ENCODE results near the gene RAPGEF5. TPM values are rescaled to one million over a fixed set of nuclear protein-coding genes. Genes with fewer than 3 reads are reported as not detected.
A peak's percentile ranks its signal among the peaks of the same experiment; 100 is the strongest.

The RAPGEF5 gene
- total and polyA plus RNA-seq, 2 donors (not counting 3 experiments of a cell fraction or from before 2014, with no cell fraction given) = 10.0 to 43.2 TPM

DNA sequence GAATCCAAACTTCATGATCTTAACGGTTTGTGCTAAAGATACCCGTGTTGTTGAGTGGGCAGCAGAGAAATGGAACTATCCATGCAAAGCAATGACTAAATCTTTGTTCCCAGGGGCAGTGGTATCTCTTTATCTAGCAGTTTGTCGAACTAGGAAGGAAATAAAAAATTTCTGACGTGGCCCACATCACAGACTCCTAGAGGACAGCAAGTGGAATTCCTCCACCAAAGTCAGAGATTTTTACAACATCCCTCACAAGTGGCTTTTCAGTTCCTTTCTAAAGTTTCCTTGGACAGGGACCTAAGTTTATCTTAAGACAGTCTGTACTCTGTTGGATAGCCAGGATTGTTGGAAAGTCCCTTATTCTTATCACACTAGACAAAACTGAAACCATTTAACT, 136.0 kb downstream of the RAPGEF5 start:
- intact Hi-C loops (cut with micrococcal nuclease) (loop anchor here (2.0 kb wide), 1 partner anchor 76 kb away; no protein-coding TSS in a partner anchor), dilution Hi-C loops (cut with MboI; ENCODE audit: extremely low pct_ligation_motif_present, low sequenced_read_pairs) (no loop called here)
- H2AFZ ChIP-seq (ENCODE audit: low read depth, low read length) = peak overlapping the region; percentile 7
- H3K36me3 ChIP-seq (ENCODE audit: control insufficient read depth in 2 of 2, extremely low read depth in 1 of 2, insufficient read depth in 2 of 2, low read length in 2 of 2) = no peaks in the 10 kb centered on the region
- peak overlapping the region; percentile 96 for H3K9ac ChIP-seq (replicated peaks; ENCODE audit: extremely low read depth, insufficient read depth, low read length)
- peak; percentile 38 for FAIRE-seq
- no peaks in the 10 kb centered on the region for H3K27me3 ChIP-seq (ENCODE audit: control insufficient read depth in 2 of 2, insufficient read depth in 2 of 2, low read length in 2 of 2)
- no peaks in the 10 kb centered on the region for H3K9me3 ChIP-seq (replicated peaks; ENCODE audit: control insufficient read depth, insufficient read depth, low read length)
- peak overlapping the region; percentile 98 for H3K27ac ChIP-seq (ENCODE audit: insufficient read depth, low read depth, low read length)
- H3K9me1 ChIP-seq (replicated peaks; ENCODE audit: control insufficient read depth, extremely low read depth, insufficient read depth, low read length) = no peaks in the 10 kb centered on the region
- no peak overlapping the region for H3K4me3 ChIP-seq (replicated peaks in 1 of 3; ENCODE audit: insufficient read depth in 1 of 3, low read depth in 1 of 3, low read length in 3 of 3)
- H3K4me2 ChIP-seq (ENCODE audit: insufficient read depth, low read length) = peak overlapping the region; percentile 99
- peak; percentile 87 for DNase-seq (ENCODE audit: low read depth, low spot score)
- ChIA-PET CTCF (interaction anchor here (1.5 kb wide), 1 partner anchor 111 kb away, joined by 7 read pairs; no protein-coding TSS in a partner anchor), POLR2A (no interaction called here)
- H3K4me1 ChIP-seq (ENCODE audit: control insufficient read depth, extremely low read depth, insufficient read depth, low read length) = peaks cover 41% of the 10 kb centered on the region
- no peaks in the 10 kb centered on the region for H4K20me1 ChIP-seq (replicated peaks; ENCODE audit: control insufficient read depth, extremely low read depth, insufficient read depth, low read length)
- no TSS peak for BruUV-seq (replicated peaks)
- peaks cover 14% of the 10 kb centered on the region for H3K79me2 ChIP-seq (ENCODE audit: control insufficient read depth, insufficient read depth, low read length)
- TF ChIP-seq GATA2 (IDR thresholded peaks at IDR 0.05; ENCODE audit: insufficient read depth, insufficient read length, low read depth, low read length) (peak; percentile 90), MAX (IDR thresholded peaks at IDR 0.05; ENCODE audit: insufficient read depth, insufficient read length) (no peak), CTCF (IDR thresholded peaks at IDR 0.05; ENCODE audit: extremely low read depth in 1 of 2, insufficient read depth in 1 of 2, low read depth in 1 of 2, low read length in 2 of 2) (peak in 1 of 2 donors; percentile 22)

All from endothelial cell of umbilical vein (primary cell).